Right atrium auricular region (tissue), 2 donors: ENCODE results near the gene GRIA3. TPM values are rescaled to one million over a fixed set of nuclear protein-coding genes. Genes with fewer than 3 reads are reported as not detected.

Source experiments
- DNase-seq: peaks from one replicate; pipeline ENCODE4 v3.0.0-alpha.2; 2019; ENCODE audit warnings: low spot score
- H3K27ac ChIP-seq, 2 donors: fragments of 200-600 bp; sonication (generic); 1 replicate in 1 of 2; 2 replicates in 1 of 2; pipeline ENCODE4 v1.5.1; 2016 to 2019
- H3K27me3 ChIP-seq, 2 donors: fragments of 200-600 bp; sonication (generic); one replicate each; pipeline versions ENCODE4 v1.5.1 to v1.6.0; 2017 to 2019
- H3K36me3 ChIP-seq: fragments of 200-600 bp; sonication (generic); one replicate; pipeline ENCODE4 v1.5.1; 2016
- H3K4me1 ChIP-seq, 2 donors: fragments of 200-600 bp; sonication (generic); one replicate each; pipeline versions ENCODE4 v1.5.1 to v1.6.0; 2017 to 2019
- H3K4me3 ChIP-seq, 2 donors: fragments of 200-600 bp; sonication (generic); 1 replicate in 1 of 2; 2 replicates in 1 of 2; pipeline ENCODE4 v1.5.1; 2017 to 2019; ENCODE audit warnings: mild to moderate bottlenecking in 1 of 2, moderate library complexity in 1 of 2
- H3K9me3 ChIP-seq, 2 donors: fragments of 200-600 bp; sonication (generic); one replicate each; pipeline ENCODE4 v1.5.1; 2019
- total RNA-seq, 2 donors: library from RNA; depleted of rRNA; stranded (reverse); fragments of >200 nt; gene quantifications; one replicate each; pipeline ENCODE4 v1.1.0, GENCODE V29; 2016
- TF ChIP-seq, protein P1 (sequence below), 2 donors: fragments of 200-600 bp; sonication (generic); IDR thresholded peaks; one replicate each; pipeline ENCODE4 v1.5.1; 2019; ENCODE audit warnings: antibody characterized with exemption in 2 of 2

The GRIA3 gene
- total RNA-seq, 2 donors from 2014 or later = 0.74 to 1.0 TPM

DNA sequence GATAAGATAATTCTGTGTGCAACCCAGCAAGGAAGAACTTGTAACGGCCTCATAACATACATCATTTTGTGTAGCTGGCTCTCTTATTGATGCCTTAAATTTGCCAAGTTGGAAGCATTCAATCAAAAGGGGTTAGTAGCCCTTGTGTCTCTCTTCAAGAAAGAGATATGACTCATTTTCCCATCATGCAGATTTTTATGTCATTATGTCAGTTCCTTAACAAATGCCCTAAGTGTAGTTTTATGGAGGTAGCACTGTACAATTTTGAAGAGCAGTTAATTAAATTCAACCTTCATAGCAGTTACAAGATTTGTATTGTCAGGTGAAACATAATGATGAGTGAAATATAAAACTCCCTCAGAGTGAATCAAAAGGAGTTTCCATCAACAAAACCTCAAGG, 215.6 kb downstream of the GRIA3 start:
- H3K27ac ChIP-seq = no peak overlapping the region
- H3K27me3 ChIP-seq = no peaks in the 10 kb centered on the region
- TF ChIP-seq, protein P1, sequence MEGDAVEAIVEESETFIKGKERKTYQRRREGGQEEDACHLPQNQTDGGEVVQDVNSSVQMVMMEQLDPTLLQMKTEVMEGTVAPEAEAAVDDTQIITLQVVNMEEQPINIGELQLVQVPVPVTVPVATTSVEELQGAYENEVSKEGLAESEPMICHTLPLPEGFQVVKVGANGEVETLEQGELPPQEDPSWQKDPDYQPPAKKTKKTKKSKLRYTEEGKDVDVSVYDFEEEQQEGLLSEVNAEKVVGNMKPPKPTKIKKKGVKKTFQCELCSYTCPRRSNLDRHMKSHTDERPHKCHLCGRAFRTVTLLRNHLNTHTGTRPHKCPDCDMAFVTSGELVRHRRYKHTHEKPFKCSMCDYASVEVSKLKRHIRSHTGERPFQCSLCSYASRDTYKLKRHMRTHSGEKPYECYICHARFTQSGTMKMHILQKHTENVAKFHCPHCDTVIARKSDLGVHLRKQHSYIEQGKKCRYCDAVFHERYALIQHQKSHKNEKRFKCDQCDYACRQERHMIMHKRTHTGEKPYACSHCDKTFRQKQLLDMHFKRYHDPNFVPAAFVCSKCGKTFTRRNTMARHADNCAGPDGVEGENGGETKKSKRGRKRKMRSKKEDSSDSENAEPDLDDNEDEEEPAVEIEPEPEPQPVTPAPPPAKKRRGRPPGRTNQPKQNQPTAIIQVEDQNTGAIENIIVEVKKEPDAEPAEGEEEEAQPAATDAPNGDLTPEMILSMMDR (IDR thresholded peaks at IDR 0.05) = no peak
- no peaks in the 10 kb centered on the region for H3K36me3 ChIP-seq
- DNase-seq = no peak
- H3K4me1 ChIP-seq = no peaks in the 10 kb centered on the region
- no peaks in the 10 kb centered on the region for H3K9me3 ChIP-seq
- no peak overlapping the region for H3K4me3 ChIP-seq

DNA sequence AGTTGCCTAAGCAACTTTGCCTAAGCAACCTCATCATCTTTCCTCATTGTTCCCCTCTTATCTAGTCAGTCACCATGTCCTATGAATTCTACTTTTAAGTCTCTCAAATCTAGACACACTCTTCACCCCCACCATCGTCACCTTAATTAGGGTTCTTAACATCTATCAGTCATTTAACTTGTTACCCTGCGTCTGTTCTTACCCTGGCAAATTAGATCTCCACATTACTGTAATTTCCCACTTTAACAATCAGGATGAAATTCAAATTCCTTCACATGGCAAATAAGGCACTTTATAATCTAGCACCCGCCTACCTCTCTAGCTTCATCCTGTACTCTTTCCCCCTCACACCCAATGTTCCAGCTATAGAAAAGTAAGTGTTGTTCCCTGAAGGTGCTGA, 221.2 kb downstream of the GRIA3 start:
- no peaks in the 10 kb centered on the region for H3K36me3 ChIP-seq
- H3K9me3 ChIP-seq = no peaks in the 10 kb centered on the region
- H3K4me3 ChIP-seq = no peak overlapping the region
- H3K27me3 ChIP-seq = no peaks in the 10 kb centered on the region
- DNase-seq = no peak
- TF ChIP-seq, protein P1 (IDR thresholded peaks at IDR 0.05) = no peak
- peaks cover 0 to 11% of the 10 kb centered on the region in 2 donors for H3K4me1 ChIP-seq
- no peak overlapping the region for H3K27ac ChIP-seq

DNA sequence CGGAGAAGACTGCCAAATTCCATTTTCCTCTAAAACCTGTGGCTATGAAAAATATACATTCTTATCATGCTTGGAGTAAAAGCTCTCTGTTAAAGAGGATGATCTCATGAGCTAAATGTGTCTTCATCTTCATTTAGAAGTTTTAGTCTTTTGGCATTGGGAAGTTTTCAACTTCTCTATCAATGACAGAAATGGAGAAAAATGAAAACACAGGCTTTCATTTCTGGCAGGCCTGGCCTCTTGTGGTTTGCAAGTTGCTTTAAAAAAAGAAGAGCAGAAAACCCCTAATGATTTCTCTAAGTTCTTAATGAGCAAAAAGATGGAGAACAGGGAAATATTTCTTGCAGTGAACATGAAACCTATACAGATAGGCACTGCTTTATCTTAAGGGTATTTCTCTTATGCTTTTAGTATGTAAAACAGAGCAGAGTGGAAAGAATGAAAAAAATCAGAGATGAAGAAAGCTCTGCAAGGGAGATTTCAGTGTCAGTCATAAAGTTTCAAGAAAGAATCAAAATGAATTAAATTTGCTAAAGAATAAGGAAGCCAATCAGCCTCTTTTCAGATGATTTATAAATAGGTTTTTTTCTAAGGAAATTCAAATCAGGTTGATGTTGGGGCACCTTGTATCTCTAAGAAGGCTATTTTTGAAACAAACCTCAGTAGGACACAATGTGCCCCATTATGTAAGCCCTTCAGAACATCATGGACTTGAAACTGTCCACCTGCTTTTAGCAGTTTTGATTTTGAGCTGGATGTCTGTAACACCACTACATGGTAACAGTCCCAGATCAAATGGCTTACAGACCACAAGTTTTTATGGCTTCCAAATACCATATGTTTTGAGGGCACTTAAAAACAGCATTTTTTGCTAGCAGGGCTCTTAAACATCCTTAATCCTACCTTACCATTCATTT, 225.0 kb downstream of the GRIA3 start:
- no peak overlapping the region for H3K27ac ChIP-seq

DNA sequence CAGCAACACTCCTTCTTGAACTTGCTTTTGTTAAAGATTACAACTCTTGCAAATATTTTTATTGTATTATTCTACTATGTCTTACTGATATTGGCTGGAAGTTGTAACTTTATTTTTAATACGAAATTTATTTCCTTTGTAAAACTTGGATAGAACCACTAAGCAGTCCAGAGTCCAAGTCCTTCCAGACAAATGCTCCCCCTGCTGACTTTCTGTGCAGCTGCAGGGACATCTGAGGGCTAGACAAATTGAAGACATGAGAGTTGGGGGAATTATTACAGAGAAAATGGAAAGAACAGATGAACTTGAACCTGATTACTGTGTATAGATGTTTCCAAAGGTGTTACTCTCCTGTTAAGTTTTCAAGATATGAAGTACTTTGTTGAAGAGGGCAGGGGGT, 238.8 kb downstream of the GRIA3 start:
- Histone ChIP-seq H3K27ac (no peak overlapping the region), H3K36me3 (no peaks in the 10 kb centered on the region), H3K4me3 (no peak overlapping the region), H3K9me3 (no peaks in the 10 kb centered on the region), H3K27me3 (no peaks in the 10 kb centered on the region), H3K4me1 (no peaks in the 10 kb centered on the region)
- TF ChIP-seq, protein P1 (IDR thresholded peaks at IDR 0.05) = peak; percentile 32 to 68
- no peak for DNase-seq

More for the DNA sequence above, 225.0 kb downstream of the GRIA3 start:
- Histone ChIP-seq H3K36me3 (no peaks in the 10 kb centered on the region), H3K9me3 (no peaks in the 10 kb centered on the region), H3K4me1 (peaks cover 0 to 12% of the 10 kb centered on the region in 2 donors), H3K27me3 (no peaks in the 10 kb centered on the region), H3K4me3 (no peak overlapping the region)
- no peak for DNase-seq
- TF ChIP-seq, protein P1 (IDR thresholded peaks at IDR 0.05) = no peak

DNA sequence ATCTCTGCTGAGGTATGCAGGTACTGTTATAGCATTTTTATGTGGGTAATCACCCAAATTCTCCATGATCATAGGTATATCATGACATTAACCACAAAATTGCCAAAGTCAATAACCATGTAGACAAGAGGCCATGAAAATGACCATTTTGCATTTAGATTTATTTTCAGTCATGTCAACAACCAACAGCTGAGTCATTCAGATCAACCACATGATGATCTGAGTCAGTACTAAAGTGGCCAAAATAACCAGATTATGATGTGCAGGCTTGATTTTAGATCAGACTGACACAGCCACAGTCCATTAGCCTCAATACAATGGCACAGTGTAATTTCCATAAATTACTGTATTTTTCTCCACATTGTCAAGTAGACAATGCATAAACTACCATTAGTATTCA, 240.5 kb downstream of the GRIA3 start:
- DNase-seq = no peak

More for the DNA sequence above, 240.5 kb downstream of the GRIA3 start:
- no peak overlapping the region for H3K27ac ChIP-seq
- H3K27me3 ChIP-seq = no peaks in the 10 kb centered on the region
- TF ChIP-seq, protein P1 (IDR thresholded peaks at IDR 0.05) = no peak
- H3K9me3 ChIP-seq = no peaks in the 10 kb centered on the region
- H3K4me3 ChIP-seq = no peak overlapping the region
- H3K36me3 ChIP-seq = no peaks in the 10 kb centered on the region
- H3K4me1 ChIP-seq = no peaks in the 10 kb centered on the region
